K562 (cell line): ENCODE measurements around the gene DNER. TPM values are rescaled to one million over a fixed set of nuclear protein-coding genes. Genes with fewer than 3 reads are reported as not detected.

Experiments
- ATAC-seq: fragments of 200-7000 bp; cut with Tn5 transposase; 3 replicates; pipeline ENCODE4 v1.9.1; 2020; ENCODE audit warnings: moderate library complexity
- BruUV-seq: library from RNA; stranded (reverse); fragments of 400-500 nt; replicated peaks from 2 replicates; lab custom pipeline; 2021; lab: Mats Ljungman, UMichigan
- CTCF ChIA-PET: fragments of 300-600 bp; formaldehyde crosslinking; extraction: SDS; loops from one replicate; lab custom pipeline; 2021; ENCODE audit warnings: low intra/inter-chr PET ratio; lab: Yijun Ruan, JAX
- POLR2A ChIA-PET: fragments of 300-600, 350-650 bp; sonication (Branson Sonifier 250); formaldehyde crosslinking; extraction: SDS; loops from one replicate; lab custom pipeline; 2021; ENCODE audit warnings: antibody characterized with exemption, inconsistent platforms; lab: Yijun Ruan, JAX
- DNase-seq, 4 experiments: peaks; one replicate each; pipeline versions ENCODE4 v3.0.0 to v3.0.0-alpha.2; 2011 to 2018; ENCODE audit warnings: low spot score in 3 of 4, mixed read lengths in 3 of 4; ENCODE audit errors: extremely low read depth in 1 of 4
- FAIRE-seq: peaks from 2 replicates; lab custom pipeline; 2011; peaks lifted over from hg19 to GRCh38; lab: Jason Lieb, UNC
- H2AFZ ChIP-seq: 2 replicates; pipeline ENCODE4 v1.6.0; 2011; ENCODE audit warnings: low read depth, low read length, control low read depth, inconsistent platforms
- H3K27ac ChIP-seq: fragments of 200-600 bp; 3 replicates; pipeline ENCODE4 v1.8.0; 2011; ENCODE audit warnings: low read depth, mild to moderate bottlenecking, control low read depth, inconsistent platforms, low read length, moderate library complexity, mixed read lengths; ENCODE audit errors: extremely low read depth
- H3K27me3 ChIP-seq, 2 experiments: fragments of 300-600 bp in 1 of 2; 2 replicates in 1 of 2; 3 replicates in 1 of 2; pipeline versions ENCODE4 v1.6.0 to v1.8.0; 2011; ENCODE audit warnings: inconsistent platforms in 2 of 2, low read length in 2 of 2, mild to moderate bottlenecking in 1 of 2, mixed read lengths in 1 of 2, moderate library complexity in 1 of 2; ENCODE audit not compliant: control insufficient read depth in 2 of 2, insufficient read depth in 2 of 2
- H3K36me3 ChIP-seq: fragments of 300-600 bp; 3 replicates; pipeline ENCODE4 v1.8.0; 2011; ENCODE audit warnings: mild to moderate bottlenecking, low read length, inconsistent platforms; ENCODE audit not compliant: control insufficient read depth, insufficient read depth
- H3K4me1 ChIP-seq, 2 experiments: fragments of 200-600 bp in 1 of 2; replicated peaks in 1 of 2; 2 replicates in 1 of 2; 3 replicates in 1 of 2; pipeline versions ENCODE4 v1.5.1 to v1.8.0; 2011; ENCODE audit warnings: inconsistent platforms in 2 of 2, low read length in 2 of 2, mild to moderate bottlenecking in 1 of 2, mixed read lengths in 1 of 2, moderate library complexity in 1 of 2; ENCODE audit not compliant: control insufficient read depth in 2 of 2, insufficient read depth in 2 of 2
- H3K4me2 ChIP-seq: 2 replicates; pipeline ENCODE4 v1.6.1; 2011; ENCODE audit warnings: low read length, control low read depth, inconsistent platforms, mixed read lengths; ENCODE audit not compliant: insufficient read depth
- H3K4me3 ChIP-seq: fragments of 200-600 bp; sonication (generic), shearing (Covaris generic); 2 replicates; pipeline ENCODE4 v1.5.1; 2016; ENCODE audit warnings: control low read depth, inconsistent platforms
- H3K79me2 ChIP-seq: fragments of 200-600 bp; 3 replicates; pipeline ENCODE4 v1.8.0; 2011; ENCODE audit warnings: low read length, inconsistent platforms; ENCODE audit not compliant: control insufficient read depth, insufficient read depth
- H3K9ac ChIP-seq, 2 experiments: 2 replicates each; pipeline versions ENCODE4 v1.6.0 to v1.6.1; 2011; ENCODE audit warnings: low read depth in 2 of 2, low read length in 2 of 2, control low read depth in 1 of 2, inconsistent platforms in 1 of 2, mild to moderate bottlenecking in 1 of 2, mixed read lengths in 1 of 2; ENCODE audit not compliant: insufficient read depth in 1 of 2
- H3K9me1 ChIP-seq: one replicate; pipeline ENCODE4 v1.6.0; 2011; ENCODE audit warnings: inconsistent platforms, mild to moderate bottlenecking, low read length, moderate library complexity; ENCODE audit not compliant: control insufficient read depth, insufficient read depth
- H3K9me3 ChIP-seq: replicated peaks from 2 replicates; pipeline ENCODE4 v1.5.1; 2011; ENCODE audit warnings: low read depth, low read length, inconsistent platforms; ENCODE audit not compliant: control insufficient read depth, insufficient read depth
- H4K20me1 ChIP-seq: replicated peaks from 2 replicates; pipeline ENCODE4 v1.6.1; 2011; ENCODE audit warnings: low read length, inconsistent platforms, mixed read lengths; ENCODE audit not compliant: control insufficient read depth, insufficient read depth
- ATF1 ChIP-seq, 2 experiments: fragments of 450-650 bp in 1 of 2; IDR thresholded peaks; 2 replicates each; pipeline ENCODE4 v1.6.1; 2016; ENCODE audit warnings: missing compliant biosample characterization in 1 of 2, missing genetic modification characterization in 1 of 2
- CEBPG ChIP-seq, 3 experiments: fragments of 200-800 bp in 1 of 3; sonication (Bioruptor generic) in 1 of 3; sonication (generic) in 1 of 3; formaldehyde crosslinking in 1 of 3; IDR thresholded peaks in 2 of 3; conservative IDR thresholded peaks in 1 of 3; 2 replicates each; pipeline versions ENCODE4 v1.6.1 to v1.8.0; 2016 to 2022; ENCODE audit warnings: missing compliant biosample characterization in 2 of 3, missing genetic modification characterization in 2 of 3, mild to moderate bottlenecking in 1 of 3, missing genetic modification reagents in 1 of 3
- CTCFL ChIP-seq: IDR thresholded peaks from 2 replicates; pipeline ENCODE4 v1.6.1; 2011; ENCODE audit warnings: borderline replicate concordance, low read depth, mild to moderate bottlenecking, moderate library complexity, low read length; ENCODE audit not compliant: insufficient read depth, poor library complexity, severe bottlenecking
- KLF1 ChIP-seq: fragments of 450-650 bp; IDR thresholded peaks from 2 replicates; pipeline ENCODE4 v1.6.1; 2016; ENCODE audit warnings: missing genetic modification characterization, missing compliant biosample characterization
- MCM7 ChIP-seq, 2 experiments: fragments of 450-650 bp; IDR thresholded peaks; 2 replicates each; pipeline ENCODE4 v1.6.1; 2016 to 2018
- MXD1 ChIP-seq: fragments of 250-450 bp; sonication (Bioruptor Pico); IDR thresholded peaks from 2 replicates; pipeline ENCODE4 v1.8.0; 2021; ENCODE audit warnings: borderline replicate concordance, mild to moderate bottlenecking, moderate library complexity; ENCODE audit not compliant: poor library complexity, severe bottlenecking
- MXI1 ChIP-seq: IDR thresholded peaks from 2 replicates; pipeline ENCODE4 v1.6.1; 2011; ENCODE audit warnings: low read depth, mild to moderate bottlenecking, improper control_type of control experiment, low read length
- NCOR1 ChIP-seq: fragments of 450-650 bp; IDR thresholded peaks from 2 replicates; pipeline ENCODE4 v1.6.1; 2016; ENCODE audit warnings: mild to moderate bottlenecking, moderate library complexity
- POLR2G ChIP-seq: fragments of 200-400 bp; formaldehyde crosslinking; IDR thresholded peaks from 2 replicates; pipeline ENCODE4 v1.6.1; 2017; ENCODE audit warnings: low read depth, mild to moderate bottlenecking, antibody characterized with exemption, low read length, moderate library complexity
- POLR3G ChIP-seq: IDR thresholded peaks from 2 replicates; pipeline ENCODE4 v1.6.1; 2011; ENCODE audit not compliant: insufficient read length, insufficient replicate concordance; ENCODE audit errors: extremely low read depth
- SIX5 ChIP-seq, 2 experiments: IDR thresholded peaks; 2 replicates each; pipeline ENCODE4 v1.6.1; 2011; ENCODE audit warnings: low read length in 2 of 2, borderline replicate concordance in 1 of 2, low read depth in 1 of 2, mild to moderate bottlenecking in 1 of 2, moderate library complexity in 1 of 2; ENCODE audit not compliant: insufficient read depth in 1 of 2
- SMARCB1 ChIP-seq: IDR thresholded peaks from 2 replicates; pipeline ENCODE4 v1.6.1; 2011; ENCODE audit warnings: improper control_type of control experiment, low read depth; ENCODE audit not compliant: insufficient read length
- SNRNP70 ChIP-seq: fragments of 200-400 bp; formaldehyde crosslinking; optimal IDR thresholded peaks from 2 replicates; pipeline ENCODE3; 2017; ENCODE audit warnings: low read depth, low read length
- TGIF2 ChIP-seq: sonication (generic); formaldehyde crosslinking; IDR thresholded peaks from 2 replicates; pipeline ENCODE4 v1.8.1; 2022; ENCODE audit warnings: mild to moderate bottlenecking, missing genetic modification reagents, moderate library complexity
- ZC3H8 ChIP-seq: fragments of 450-650 bp; IDR thresholded peaks from 2 replicates; pipeline ENCODE4 v1.6.1; 2017
- ZNF146 ChIP-seq: IDR thresholded peaks from one replicate; pipeline ENCODE4 v1.6.1; 2018; ENCODE audit warnings: missing compliant biosample characterization; ENCODE audit not compliant: unreplicated experiment
- ZNF274 ChIP-seq: IDR thresholded peaks from 2 replicates; pipeline ENCODE4 v1.6.1; 2011; ENCODE audit warnings: low read depth, mild to moderate bottlenecking, low read length, moderate library complexity, borderline replicate concordance
- ZNF699 ChIP-seq: fragments of 250-450 bp; sonication (Bioruptor Pico); IDR thresholded peaks from 2 replicates; pipeline ENCODE4 v1.8.0; 2021; ENCODE audit warnings: mild to moderate bottlenecking, moderate library complexity; ENCODE audit not compliant: insufficient replicate concordance
- WGBS: fragments of 100-300 bp; shearing (Covaris generic); methylation state at CpG from one replicate; pipeline ENCODE4 v1.1.6; 2016; ENCODE audit warnings: low coverage, mixed read lengths; ENCODE audit not compliant: insufficient coverage; ENCODE audit errors: missing lambda C conversion rate; 5-methylcytosine and 5-hydroxymethylcytosine counted together
- in situ Hi-C: fragments of 300-500 bp; cut with MboI; formaldehyde crosslinking; loops from 4 replicates; pipeline ENCODE4 v1.15.0; 2018; ENCODE audit warnings: inconsistent platforms, mixed read lengths
- intact Hi-C: fragments of 100-400 bp; cut with micrococcal nuclease; formaldehyde crosslinking; loops from 2 replicates; pipeline ENCODE4 v1.14.2; 2022
- polyA plus RNA-seq, 8 experiments: library from polyadenylated mRNA; depleted of rRNA in 4 of 8; stranded (reverse) in 5 of 8; unstranded in 3 of 8; fragments of >200 nt; fragmentation: Nextera tagmentation in 2 of 8; fragmentation: Illumina TruSeq in 1 of 8; extraction: Ambion mirVana in 2 of 8; extraction: Trizol in 1 of 8; gene quantifications; 2 replicates each; pipeline versions ENCODE4 v1.2.1 to v1.2.3, GENCODE V29; 2011 to 2014; ENCODE audit warnings: inconsistent platforms in 1 of 8, missing spikeins in 1 of 8
- total RNA-seq, 7 experiments: library from RNA; depleted of rRNA in 6 of 7; stranded (reverse); fragments of >200 nt in 6 of 7; fragmentation: Illumina TruSeq in 2 of 7; extraction: Trizol in 2 of 7; gene quantifications; 2 replicates each; pipeline versions ENCODE4 v1.2.1 to v1.2.3, GENCODE V29; 2011 to 2021; ENCODE audit warnings: low replicate concordance in 1 of 7

DNER gene
- total and polyA plus RNA-seq, 9 of the 15 experiments (the other 6 are each of a cell fraction or from before 2014, with no cell fraction given), result not detected

GRCh38 chr2:229492034-229492433, 222.3 kb downstream of the DNER start (continued):
- TF ChIP-seq POLR2G (no peak), SIX5 (IDR thresholded peaks at IDR 0.05; ENCODE audit: borderline replicate concordance in 1 of 2, insufficient read depth in 1 of 2, low read depth in 1 of 2, low read length in 2 of 2) (no peak), ZNF274 (no peak)
- TF ChIP-seq, all 486 proteins: peak for 0

GRCh38 chr2:229490167-229490566, 224.2 kb downstream of the DNER start:
- FAIRE-seq, result no peak
- no TSS peak for BruUV-seq
- Histone ChIP-seq H3K9me3 (no peaks in the 10 kb centered on the region), H3K4me3 (no peak overlapping the region), H3K27me3 (no peaks in the 10 kb centered on the region), H3K4me2 (no peak overlapping the region), H3K79me2 (no peaks in the 10 kb centered on the region), H3K27ac (no peak overlapping the region), H2AFZ (no peak overlapping the region), H3K4me1 (no peaks in the 10 kb centered on the region), H3K36me3 (no peaks in the 10 kb centered on the region), H3K9me1 (no peaks in the 10 kb centered on the region), H3K9ac (no peak overlapping the region), H4K20me1 (no peaks in the 10 kb centered on the region)
- no peak for ATAC-seq
- DNase-seq, result no peak
- ChIA-PET POLR2A (no interaction called here), CTCF (no interaction called here)
- intact Hi-C loops, result no loop called here
- in situ Hi-C loops, result no loop called here
- 11% methylated on average over 1 of the region's 1 CpG for WGBS
- TF ChIP-seq MXI1 (no peak), CEBPG (CRISPR knock-in tag; IDR thresholded peaks at IDR 0.05) (no peak), CEBPG (tag; conservative IDR thresholded peaks at IDR 0.05 in 1 of 2, IDR thresholded peaks at IDR 0.05 in 1 of 2) (no peak), TGIF2 (CRISPR knock-in tag) (no peak), POLR3G (no peak), MXD1 (no peak), SNRNP70 (no peak), ZNF146 (CRISPR knock-in tag) (no peak), NCOR1 (no peak), ATF1 (CRISPR knock-in tag; IDR thresholded peaks at IDR 0.05) (no peak), ATF1 (tag; IDR thresholded peaks at IDR 0.05) (no peak), KLF1 (tag) (no peak), ZC3H8 (no peak), ZNF699 (no peak), CTCFL (no peak), MCM7 (IDR thresholded peaks at IDR 0.05) (no peak), SMARCB1 (no peak)
